B cell (primary cell): Measurements from ENCODE around the gene FES. TPM values are rescaled to one million over a fixed set of nuclear protein-coding genes. Genes with fewer than 3 reads are reported as not detected.

Experiments used
- polyA plus RNA-seq: library from polyadenylated mRNA; depleted of rRNA; stranded (reverse); fragments of >200 nt; gene quantifications from 2 replicates; pipeline ENCODE4 v1.2.3, GENCODE V29; 2012
- small RNA-seq: library from RNA; depleted of rRNA; stranded (forward); fragments of <200 nt; gene quantifications from one replicate; pipeline ENCODE3, GENCODE V24; 2012; ENCODE audit warnings: low replicate concordance, low read depth; ENCODE audit not compliant: insufficient read length
- total RNA-seq, 2 donors: library from RNA; stranded (reverse); fragments of 120-200 nt in 1 of 2; gene quantifications; 1 replicate in 1 of 2; 2 replicates in 1 of 2; pipeline versions ENCODE4 v1.2.3 to v1.2.4, GENCODE V29; 2013 to 2022

Gene FES
- total and polyA plus RNA-seq, 2 donors (not counting 1 experiment from before 2014, with no cell fraction given): 23.9 to 31.4 TPM

Small RNAs within 50 kb of the gene (small RNA-seq; reads per million reads assigned to genes)
- not detected for gene RN7SL363P

Other genes with a start within 250 kb of the FES start
- 17.4 and 17.8 TPM in 2 replicates for gene BLM, start 167.2 kb upstream of the FES start, total RNA-seq
- gene BLM, start 167.2 kb upstream of the FES start, polyA plus RNA-seq: 5.2 and 8.9 TPM in 2 replicates
- gene FURIN, start 15.9 kb upstream of the FES start, total RNA-seq: 66.7 and 68.9 TPM in 2 replicates
- gene FURIN, start 15.9 kb upstream of the FES start, polyA plus RNA-seq: 26.4 and 31.6 TPM in 2 replicates
- gene MAN2A2, start 18.8 kb downstream of the FES start, total RNA-seq: 180 and 184 TPM in 2 replicates
- 187 and 234 TPM in 2 replicates for gene MAN2A2, start 18.8 kb downstream of the FES start, polyA plus RNA-seq
- 23.4 and 23.9 TPM in 2 replicates for gene HDDC3, start 48.0 kb downstream of the FES start, total RNA-seq
- gene HDDC3, start 48.0 kb downstream of the FES start, polyA plus RNA-seq: 20.1 and 26.8 TPM in 2 replicates
- gene UNC45A, start 50.8 kb downstream of the FES start, total RNA-seq: 77.0 and 79.0 TPM in 2 replicates
- gene UNC45A, start 50.8 kb downstream of the FES start, polyA plus RNA-seq: 43.3 and 56.3 TPM in 2 replicates
- gene RCCD1, start 70.4 kb downstream of the FES start, total RNA-seq: 18.9 and 20.5 TPM in 2 replicates
- gene RCCD1, start 70.4 kb downstream of the FES start, polyA plus RNA-seq: 11.0 and 15.9 TPM in 2 replicates
- gene PRC1, start 110.0 kb downstream of the FES start, total RNA-seq: 8.1 and 11.6 TPM in 2 replicates
- 9.4 and 23.9 TPM in 2 replicates for gene PRC1, start 110.0 kb downstream of the FES start, polyA plus RNA-seq
- 27.7 and 30.0 TPM in 2 replicates for gene VPS33B, start 138.1 kb downstream of the FES start, total RNA-seq
- 17.4 and 21.5 TPM in 2 replicates for gene VPS33B, start 138.1 kb downstream of the FES start, polyA plus RNA-seq
- 0.24 TPM in 1 of 2 replicates, not detected in the other for gene SV2B, start 215.8 kb downstream of the FES start, total RNA-seq
- 0.03 TPM in 1 of 2 replicates, not detected in the other for gene SV2B, start 215.8 kb downstream of the FES start, polyA plus RNA-seq